GM23338 (cell line): ENCODE data around the gene PAX2. TPM values are rescaled to one million over a fixed set of nuclear protein-coding genes. Genes with fewer than 3 reads are reported as not detected.
"Not testable (repeated sequence)": the region's sequence is repeated elsewhere in the genome, so short reads cannot be mapped to it uniquely, and the experiment has no call there.

ENCODE experiments used
- ATAC-seq: fragments of 200-7000 bp; cut with Tn5 transposase; 3 replicates; pipeline ENCODE4 v1.9.1; 2020
- DNase-seq: peaks from one replicate; pipeline ENCODE4 v3.0.0-alpha.2; 2015; ENCODE audit warnings: low spot score
- H2AFZ ChIP-seq: fragments of 200-600 bp; sonication (generic); 2 replicates; pipeline ENCODE4 v1.8.0; 2016; ENCODE audit warnings: antibody characterized with exemption, mild to moderate bottlenecking, moderate library complexity
- H3F3A ChIP-seq: fragments of 200-600 bp; sonication (generic); replicated peaks from 2 replicates; pipeline ENCODE4 v1.8.0; 2017; ENCODE audit warnings: antibody characterized with exemption, mixed run types, low read depth
- H3K27ac ChIP-seq: fragments of 200-600 bp; sonication (generic); 2 replicates; pipeline ENCODE4 v1.6.1; 2016; ENCODE audit warnings: low read depth
- H3K27me3 ChIP-seq: fragments of 200-600 bp; sonication (generic); 2 replicates; pipeline ENCODE4 v1.8.0; 2016; ENCODE audit warnings: mild to moderate bottlenecking, mixed run types, moderate library complexity; ENCODE audit not compliant: insufficient read depth
- H3K36me3 ChIP-seq: fragments of 200-600 bp; sonication (generic); 2 replicates; pipeline ENCODE4 v1.8.0; 2016; ENCODE audit warnings: mild to moderate bottlenecking; ENCODE audit not compliant: insufficient read depth
- H3K4me1 ChIP-seq: fragments of 200-600 bp; sonication (generic); 2 replicates; pipeline ENCODE4 v1.8.0; 2016; ENCODE audit warnings: mild to moderate bottlenecking, moderate library complexity; ENCODE audit not compliant: insufficient read depth
- H3K4me2 ChIP-seq: fragments of 200-600 bp; sonication (generic); 2 replicates; pipeline ENCODE4 v1.7.1; 2017; ENCODE audit warnings: mixed run types
- H3K4me3 ChIP-seq: fragments of 200-600 bp; sonication (generic); 2 replicates; pipeline ENCODE4 v1.6.1; 2016; ENCODE audit warnings: mixed run types
- H3K79me2 ChIP-seq: fragments of 200-600 bp; sonication (generic); replicated peaks from 2 replicates; pipeline ENCODE4 v1.8.0; 2017; ENCODE audit warnings: mild to moderate bottlenecking; ENCODE audit not compliant: insufficient read depth
- H3K9me2 ChIP-seq: fragments of 200-600 bp; sonication (generic); 2 replicates; pipeline ENCODE4 v1.8.0; 2017; ENCODE audit not compliant: insufficient read depth
- H4K20me1 ChIP-seq: fragments of 200-600 bp; sonication (generic); replicated peaks from 2 replicates; pipeline ENCODE4 v1.8.0; 2017; ENCODE audit warnings: mild to moderate bottlenecking; ENCODE audit not compliant: insufficient read depth
- H3K27ac Mint-ChIP-seq: 2 replicates; pipeline ENCODE4 v1.8.0; 2020; ENCODE audit warnings: inconsistent platforms, mild to moderate bottlenecking, moderate library complexity, mixed read lengths
- H3K27me3 Mint-ChIP-seq: 3 replicates; pipeline ENCODE4 v1.8.0; 2022; ENCODE audit warnings: low read depth, mild to moderate bottlenecking, moderate library complexity, mixed read lengths, inconsistent platforms; ENCODE audit not compliant: insufficient read depth, poor library complexity
- H3K36me3 Mint-ChIP-seq: 3 replicates; pipeline ENCODE4 v1.8.0; 2021; ENCODE audit warnings: low read depth, mild to moderate bottlenecking, inconsistent platforms, moderate library complexity, mixed read lengths
- H3K4me1 Mint-ChIP-seq: 3 replicates; pipeline ENCODE4 v1.8.0; 2020; ENCODE audit warnings: mild to moderate bottlenecking, inconsistent platforms, mixed read lengths
- H3K4me3 Mint-ChIP-seq: 3 replicates; pipeline ENCODE4 v1.8.0; 2021; ENCODE audit warnings: moderate library complexity, mild to moderate bottlenecking, inconsistent platforms, mixed read lengths
- H3K9me3 Mint-ChIP-seq: 3 replicates; pipeline ENCODE4 v1.8.0; 2020; ENCODE audit warnings: moderate library complexity, mild to moderate bottlenecking, inconsistent platforms, mixed read lengths
- NANOG ChIP-seq: IDR thresholded peaks from 2 replicates; pipeline ENCODE4 v1.6.1; 2016; ENCODE audit warnings: antibody characterized with exemption, borderline replicate concordance
- ZNF331 ChIP-seq: fragments of 250-450 bp; sonication (Bioruptor Pico); IDR thresholded peaks from 2 replicates; pipeline ENCODE4 v1.5.0; 2020; ENCODE audit warnings: low read depth, mild to moderate bottlenecking, moderate library complexity
- polyA plus RNA-seq: library from polyadenylated mRNA; unstranded; fragments of >200 nt; fragmentation: Nextera tagmentation; extraction: Ambion mirVana; gene quantifications from 2 replicates; pipeline ENCODE4 v1.2.1, GENCODE V29; 2016
- total RNA-seq: library from RNA; depleted of rRNA; stranded (reverse); fragments of >200 nt; shearing (Covaris generic); gene quantifications from 2 replicates; pipeline ENCODE4 v1.2.3, GENCODE V29; 2014
- TF ChIP-seq, protein P1 (sequence below): IDR thresholded peaks from one replicate; pipeline ENCODE4 v1.6.1; 2018; ENCODE audit warnings: antibody characterized with exemption; ENCODE audit not compliant: unreplicated experiment
- TF ChIP-seq, protein P2 (sequence below), 2 experiments: fragments of 200-600 bp in 1 of 2; sonication (generic) in 1 of 2; conservative IDR thresholded peaks; 2 replicates each; pipeline versions ENCODE4 v1.5.1 to v1.6.1; 2016 to 2017; ENCODE audit warnings: antibody characterized with exemption in 2 of 2, low read depth in 2 of 2, mild to moderate bottlenecking in 2 of 2, moderate library complexity in 1 of 2

Gene PAX2
- total and polyA plus RNA-seq, 2 experiments from 2014 or later = not detected

DNA sequence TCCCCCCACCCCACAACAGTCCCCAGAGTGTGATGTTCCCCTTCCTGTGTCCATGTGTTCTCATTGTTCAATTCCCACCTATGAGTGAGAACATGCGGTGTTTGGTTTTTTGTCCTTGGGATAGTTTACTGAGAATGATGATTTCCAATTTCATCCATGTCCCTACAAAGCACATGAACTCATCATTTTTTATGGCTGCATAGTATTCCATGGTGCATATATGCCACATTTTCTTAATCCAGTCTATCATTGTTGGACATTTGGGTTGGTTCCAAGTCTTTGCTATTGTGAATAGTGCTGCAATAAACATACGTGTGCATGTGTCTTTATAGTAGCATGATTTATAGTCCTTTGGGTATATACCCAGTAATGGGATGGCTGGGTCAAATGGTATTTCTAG is 43.7 kb upstream of the PAX2 start:
- H3K4me3 ChIP-seq, H3F3A ChIP-seq, H3K27ac ChIP-seq, H4K20me1 ChIP-seq, H3K27ac Mint-ChIP-seq, DNase-seq, H3K4me3 Mint-ChIP-seq, H3K9me3 Mint-ChIP-seq, ATAC-seq, H3K9me2 ChIP-seq, H2AFZ ChIP-seq, H3K79me2 ChIP-seq, H3K4me2 ChIP-seq, H3K36me3 ChIP-seq, H3K4me1 ChIP-seq, H3K36me3 Mint-ChIP-seq, H3K4me1 Mint-ChIP-seq: not testable (repeated sequence)
- H3K27me3 ChIP-seq = peaks cover 14% of the 10 kb centered on the region; the same call in 1 of the 2 replicates
- H3K27me3 Mint-ChIP-seq = peaks cover 10% of the 10 kb centered on the region

DNA sequence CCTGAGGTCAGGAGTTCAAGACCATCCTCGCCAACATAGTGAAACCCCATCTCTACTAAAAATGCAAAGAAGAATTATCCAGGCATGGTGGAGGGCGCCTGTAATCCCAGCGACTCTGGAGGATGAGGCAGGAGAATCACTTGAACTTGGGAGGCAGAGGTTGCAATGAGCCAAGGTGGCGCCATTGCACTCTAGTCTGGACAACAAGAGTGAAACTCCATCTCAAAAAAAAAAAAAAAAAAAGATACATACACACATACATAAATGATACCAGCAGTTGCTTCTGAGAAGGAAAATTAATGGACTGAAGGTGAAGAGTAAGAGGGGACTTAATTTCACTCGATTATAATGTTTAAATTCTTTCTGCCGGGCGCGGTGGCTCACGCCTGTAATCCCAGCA is 40.2 kb upstream of the PAX2 start:
- TF ChIP-seq ZNF331 (CRISPR knock-in tag) (no peak), NANOG (no peak)
- TF ChIP-seq, protein P1, sequence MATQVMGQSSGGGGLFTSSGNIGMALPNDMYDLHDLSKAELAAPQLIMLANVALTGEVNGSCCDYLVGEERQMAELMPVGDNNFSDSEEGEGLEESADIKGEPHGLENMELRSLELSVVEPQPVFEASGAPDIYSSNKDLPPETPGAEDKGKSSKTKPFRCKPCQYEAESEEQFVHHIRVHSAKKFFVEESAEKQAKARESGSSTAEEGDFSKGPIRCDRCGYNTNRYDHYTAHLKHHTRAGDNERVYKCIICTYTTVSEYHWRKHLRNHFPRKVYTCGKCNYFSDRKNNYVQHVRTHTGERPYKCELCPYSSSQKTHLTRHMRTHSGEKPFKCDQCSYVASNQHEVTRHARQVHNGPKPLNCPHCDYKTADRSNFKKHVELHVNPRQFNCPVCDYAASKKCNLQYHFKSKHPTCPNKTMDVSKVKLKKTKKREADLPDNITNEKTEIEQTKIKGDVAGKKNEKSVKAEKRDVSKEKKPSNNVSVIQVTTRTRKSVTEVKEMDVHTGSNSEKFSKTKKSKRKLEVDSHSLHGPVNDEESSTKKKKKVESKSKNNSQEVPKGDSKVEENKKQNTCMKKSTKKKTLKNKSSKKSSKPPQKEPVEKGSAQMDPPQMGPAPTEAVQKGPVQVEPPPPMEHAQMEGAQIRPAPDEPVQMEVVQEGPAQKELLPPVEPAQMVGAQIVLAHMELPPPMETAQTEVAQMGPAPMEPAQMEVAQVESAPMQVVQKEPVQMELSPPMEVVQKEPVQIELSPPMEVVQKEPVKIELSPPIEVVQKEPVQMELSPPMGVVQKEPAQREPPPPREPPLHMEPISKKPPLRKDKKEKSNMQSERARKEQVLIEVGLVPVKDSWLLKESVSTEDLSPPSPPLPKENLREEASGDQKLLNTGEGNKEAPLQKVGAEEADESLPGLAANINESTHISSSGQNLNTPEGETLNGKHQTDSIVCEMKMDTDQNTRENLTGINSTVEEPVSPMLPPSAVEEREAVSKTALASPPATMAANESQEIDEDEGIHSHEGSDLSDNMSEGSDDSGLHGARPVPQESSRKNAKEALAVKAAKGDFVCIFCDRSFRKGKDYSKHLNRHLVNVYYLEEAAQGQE = no peak
- TF ChIP-seq, protein P2, sequence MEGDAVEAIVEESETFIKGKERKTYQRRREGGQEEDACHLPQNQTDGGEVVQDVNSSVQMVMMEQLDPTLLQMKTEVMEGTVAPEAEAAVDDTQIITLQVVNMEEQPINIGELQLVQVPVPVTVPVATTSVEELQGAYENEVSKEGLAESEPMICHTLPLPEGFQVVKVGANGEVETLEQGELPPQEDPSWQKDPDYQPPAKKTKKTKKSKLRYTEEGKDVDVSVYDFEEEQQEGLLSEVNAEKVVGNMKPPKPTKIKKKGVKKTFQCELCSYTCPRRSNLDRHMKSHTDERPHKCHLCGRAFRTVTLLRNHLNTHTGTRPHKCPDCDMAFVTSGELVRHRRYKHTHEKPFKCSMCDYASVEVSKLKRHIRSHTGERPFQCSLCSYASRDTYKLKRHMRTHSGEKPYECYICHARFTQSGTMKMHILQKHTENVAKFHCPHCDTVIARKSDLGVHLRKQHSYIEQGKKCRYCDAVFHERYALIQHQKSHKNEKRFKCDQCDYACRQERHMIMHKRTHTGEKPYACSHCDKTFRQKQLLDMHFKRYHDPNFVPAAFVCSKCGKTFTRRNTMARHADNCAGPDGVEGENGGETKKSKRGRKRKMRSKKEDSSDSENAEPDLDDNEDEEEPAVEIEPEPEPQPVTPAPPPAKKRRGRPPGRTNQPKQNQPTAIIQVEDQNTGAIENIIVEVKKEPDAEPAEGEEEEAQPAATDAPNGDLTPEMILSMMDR (conservative IDR thresholded peaks at IDR 0.05; ENCODE audit: low read depth in 2 of 2) = peak; percentile 39 to 53; a peak in 3 of 4 replicates
- Mint-ChIP-seq H3K9me3 (no peaks in the 10 kb centered on the region), H3K4me3 (no peak overlapping the region), H3K27ac (no peak overlapping the region), H3K27me3 (peaks cover 30% of the 10 kb centered on the region), H3K36me3 (no peaks in the 10 kb centered on the region), H3K4me1 (peaks cover 10% of the 10 kb centered on the region)
- Histone ChIP-seq H3K36me3 (no peaks in the 10 kb centered on the region), H3F3A (no peaks in the 10 kb centered on the region), H3K4me2 (no peak overlapping the region), H3K9me2 (no peaks in the 10 kb centered on the region), H3K27me3 (peaks cover 39% of the 10 kb centered on the region), H2AFZ (no peak overlapping the region), H3K4me1 (no peaks in the 10 kb centered on the region; the same call in 1 of the 2 replicates), H3K4me3 (no peak overlapping the region), H3K79me2 (no peaks in the 10 kb centered on the region), H4K20me1 (no peaks in the 10 kb centered on the region), H3K27ac (no peak overlapping the region)
- DNase-seq = no peak
- no peak for ATAC-seq
